ENCODE data around the gene IL22. TPM values are rescaled to one million over a fixed set of nuclear protein-coding genes. Genes with fewer than 3 reads are reported as not detected.
"Not testable (repeated sequence)": the region's sequence is repeated elsewhere in the genome, so short reads cannot be mapped to it uniquely, and the experiment has no call there.

The IL22 gene
- total RNA-seq, 1 donor from 2014 or later = not detected

GRCh38 chr12:68222326-68222725 lies 31.1 kb downstream of the IL22 start:
- Mint-ChIP-seq H3K27ac (ENCODE audit: unreplicated experiment) (no peak overlapping the region), H3K27me3 (ENCODE audit: unreplicated experiment) (peaks cover 3% of the 10 kb centered on the region), H3K36me3 (ENCODE audit: unreplicated experiment) (no peaks in the 10 kb centered on the region), H3K4me1 (ENCODE audit: low read depth, unreplicated experiment) (peaks cover 10% of the 10 kb centered on the region), H3K9me3 (ENCODE audit: unreplicated experiment) (peaks cover 2% of the 10 kb centered on the region), H3K4me3 (ENCODE audit: unreplicated experiment) (no peak overlapping the region)
- no peak for TF ChIP-seq CTCF (IDR thresholded peaks at IDR 0.05; ENCODE audit: partially characterized antibody, unreplicated experiment)
- no peak for DNase-seq

GRCh38 chr12:68221497-68221896 lies 31.9 kb downstream of the IL22 start:
- no peak for TF ChIP-seq CTCF (IDR thresholded peaks at IDR 0.05; ENCODE audit: partially characterized antibody, unreplicated experiment)
- H3K36me3 Mint-ChIP-seq (ENCODE audit: unreplicated experiment) = no peaks in the 10 kb centered on the region
- no peak for DNase-seq
- no peak overlapping the region for H3K4me3 Mint-ChIP-seq (ENCODE audit: unreplicated experiment)
- H3K27ac Mint-ChIP-seq (ENCODE audit: unreplicated experiment) = no peak overlapping the region
- peaks cover 10% of the 10 kb centered on the region for H3K4me1 Mint-ChIP-seq (ENCODE audit: low read depth, unreplicated experiment)
- peaks cover 3% of the 10 kb centered on the region for H3K27me3 Mint-ChIP-seq (ENCODE audit: unreplicated experiment)
- peaks cover 2% of the 10 kb centered on the region for H3K9me3 Mint-ChIP-seq (ENCODE audit: unreplicated experiment)

GRCh38 chr12:68210875-68211274 lies 42.5 kb downstream of the IL22 start:
- no peak for DNase-seq
- Mint-ChIP-seq H3K36me3 (ENCODE audit: unreplicated experiment) (peaks cover 8% of the 10 kb centered on the region), H3K27me3 (ENCODE audit: unreplicated experiment) (peaks cover 7% of the 10 kb centered on the region), H3K4me3 (ENCODE audit: unreplicated experiment) (no peak overlapping the region), H3K9me3 (ENCODE audit: unreplicated experiment) (peaks cover 8% of the 10 kb centered on the region), H3K27ac (ENCODE audit: unreplicated experiment) (peak overlapping the region; percentile 74), H3K4me1 (ENCODE audit: low read depth, unreplicated experiment) (peaks cover 25% of the 10 kb centered on the region)
- TF ChIP-seq CTCF (IDR thresholded peaks at IDR 0.05; ENCODE audit: partially characterized antibody, unreplicated experiment) = no peak

- Mint-ChIP-seq H3K4me1 (ENCODE audit: low read depth, unreplicated experiment) (peaks cover 25% of the 10 kb centered on the region), H3K4me3 (ENCODE audit: unreplicated experiment) (peak overlapping the region; percentile 59), H3K27ac (ENCODE audit: unreplicated experiment) (peak overlapping the region; percentile 97)
- not testable (repeated sequence) for H3K9me3 Mint-ChIP-seq (ENCODE audit: unreplicated experiment); H3K27me3 Mint-ChIP-seq (ENCODE audit: unreplicated experiment); H3K36me3 Mint-ChIP-seq (ENCODE audit: unreplicated experiment)
- peak; percentile 54 for DNase-seq
These were observed 44.2 kb downstream of the IL22 start for GRCh38 chr12:68209048-68209728.

GRCh38 chr12:68207276-68207675 lies 46.1 kb downstream of the IL22 start:
- TF ChIP-seq CTCF (IDR thresholded peaks at IDR 0.05; ENCODE audit: partially characterized antibody, unreplicated experiment) = no peak
- Mint-ChIP-seq H3K27ac (ENCODE audit: unreplicated experiment) (no peak overlapping the region), H3K4me3 (ENCODE audit: unreplicated experiment) (no peak overlapping the region), H3K36me3 (ENCODE audit: unreplicated experiment) (no peaks in the 10 kb centered on the region), H3K9me3 (ENCODE audit: unreplicated experiment) (peaks cover 8% of the 10 kb centered on the region), H3K27me3 (ENCODE audit: unreplicated experiment) (peaks cover 7% of the 10 kb centered on the region), H3K4me1 (ENCODE audit: low read depth, unreplicated experiment) (peaks cover 25% of the 10 kb centered on the region)
- no peak for DNase-seq

Data from glutamatergic neuron (in vitro differentiated cells).